ENCODE results near the gene KLC1.

The KLC1 gene

GRCh38 chr14:103705118-103705503, 76.1 kb downstream of the KLC1 start:
- DNase-seq (ENCODE audit: low read depth), result no peak

DNA sequence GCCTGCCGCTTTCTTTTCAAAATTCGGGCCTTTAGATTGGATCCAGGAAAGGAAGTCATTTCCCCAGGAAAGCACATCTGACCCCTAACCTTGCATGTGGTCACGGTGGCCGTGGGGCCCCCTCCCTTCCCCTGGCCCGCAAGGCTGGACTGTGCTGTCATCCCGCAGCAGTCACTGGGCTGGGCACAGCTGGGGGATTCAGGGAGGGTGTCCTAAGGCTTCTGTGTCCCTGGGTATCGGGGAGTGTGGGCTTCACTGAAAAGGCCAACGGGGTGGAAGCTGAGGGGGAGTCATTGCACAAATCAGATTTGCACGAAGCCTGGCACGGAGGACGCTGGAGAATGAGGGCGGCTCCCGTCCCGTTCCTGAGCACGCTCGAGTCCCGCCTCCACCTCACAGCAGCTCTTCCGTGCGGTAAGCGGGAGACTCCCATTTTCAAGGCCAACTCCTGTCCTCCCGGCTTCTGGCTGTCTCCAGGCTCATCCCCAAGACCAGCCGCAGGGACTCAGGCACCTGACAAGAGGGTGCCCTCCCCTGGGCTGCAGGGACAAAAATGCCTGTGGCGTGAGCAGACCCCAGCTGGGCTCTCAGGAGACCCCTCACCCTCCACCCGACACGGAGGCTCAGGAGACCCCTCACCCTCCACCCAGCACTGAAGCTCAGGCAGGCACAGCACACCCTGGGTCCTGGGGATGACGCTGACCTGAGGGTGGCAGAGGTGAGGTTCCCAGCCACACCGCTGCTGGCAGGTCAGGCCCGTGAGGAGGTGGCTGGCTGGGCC, 76.7 kb downstream of the KLC1 start:
- DNase-seq (ENCODE audit: low read depth), result no peak

- DNase-seq (ENCODE audit: low read depth), result no peak
Measured at GRCh38 chr14:103706551-103707328, 77.7 kb downstream of the KLC1 start.

DNA sequence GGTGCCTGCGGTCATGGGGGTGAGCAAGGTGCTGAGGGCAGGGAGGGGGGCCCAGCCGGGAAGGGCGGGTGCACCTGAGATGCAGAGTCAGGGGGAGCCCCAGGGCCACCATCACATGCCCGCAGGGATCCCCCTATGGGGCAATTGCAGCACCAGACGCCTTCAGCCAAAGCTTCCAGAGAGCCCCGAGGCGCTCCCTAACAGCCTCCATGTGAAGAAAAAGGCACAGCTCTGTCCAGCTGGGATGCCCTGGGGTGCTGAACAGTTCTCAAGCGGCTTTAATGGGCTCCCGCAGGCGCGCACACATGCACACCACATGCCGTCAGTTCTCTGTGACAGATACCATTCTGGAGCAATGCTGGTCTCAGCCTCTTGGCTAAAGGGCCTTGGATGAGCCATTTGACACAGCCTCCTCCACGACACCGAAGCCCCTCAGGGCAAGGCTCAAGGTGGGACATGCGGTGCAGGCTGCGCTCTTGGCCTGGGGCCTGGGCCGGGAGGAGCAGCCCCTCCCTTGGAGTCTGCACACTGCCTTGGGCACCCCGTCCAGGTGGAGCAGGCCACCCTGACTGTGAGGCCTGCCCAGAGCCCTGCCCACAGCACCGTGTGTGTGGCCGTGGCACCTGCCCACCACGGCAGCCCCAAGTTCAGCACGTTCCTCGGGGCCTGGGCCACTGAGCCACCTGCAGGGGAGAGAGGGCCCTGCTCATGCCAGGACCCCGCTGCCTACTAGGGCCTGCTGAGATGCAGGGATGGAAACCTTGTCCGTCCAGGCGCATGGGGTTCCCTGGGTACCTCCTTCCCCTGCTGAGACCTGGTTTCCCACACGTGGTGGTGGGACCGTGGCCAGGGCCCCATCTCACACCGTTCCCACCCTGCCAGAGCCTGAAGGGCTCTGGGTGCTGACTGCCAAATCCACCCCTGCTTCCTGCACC, 78.6 kb downstream of the KLC1 start:
- no peak for DNase-seq (ENCODE audit: low read depth)

DNA sequence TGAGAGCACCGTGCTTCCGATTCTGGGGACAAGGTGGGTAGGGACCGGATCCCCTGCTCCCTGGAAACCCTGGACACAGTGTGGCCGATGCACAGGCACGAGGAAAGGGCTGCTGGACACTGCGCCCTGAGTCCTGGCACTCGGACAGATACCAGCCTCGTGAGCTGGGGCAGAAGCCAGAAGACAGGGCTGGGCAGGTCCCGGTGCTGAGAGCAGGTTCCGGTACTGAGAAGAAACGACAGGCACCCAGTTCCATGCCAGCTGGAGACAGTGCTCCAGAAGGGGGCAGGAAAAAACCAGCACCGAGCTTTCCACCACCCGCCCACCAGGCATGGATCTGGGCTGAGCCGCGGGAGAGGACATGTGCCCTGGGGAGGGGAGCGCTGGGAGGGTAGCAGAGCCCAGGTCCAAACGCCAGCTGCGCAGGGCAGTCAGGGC, 79.8 kb downstream of the KLC1 start:
- no peak for DNase-seq (ENCODE audit: low read depth)

DNA sequence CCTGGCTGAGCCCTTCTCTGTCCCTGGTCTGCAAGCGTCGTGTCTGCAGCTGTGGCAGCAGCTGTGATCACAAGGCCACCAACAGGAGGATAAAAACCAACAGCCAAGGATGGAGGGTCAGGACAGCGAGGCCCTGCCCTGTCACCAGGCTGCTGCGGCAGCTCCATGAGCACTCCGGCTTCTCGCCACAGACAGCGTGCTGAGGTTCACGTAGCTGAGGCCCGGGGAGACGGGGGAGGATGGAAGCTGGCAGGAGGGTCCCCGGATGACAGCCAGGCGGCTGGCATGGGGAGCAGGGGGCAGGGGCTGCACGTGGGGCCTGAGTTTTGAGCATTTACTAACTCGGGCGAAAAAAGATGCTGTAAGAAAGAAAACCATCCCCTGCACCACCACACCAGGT, 80.8 kb downstream of the KLC1 start:
- no peak for DNase-seq (ENCODE audit: low read depth)

- no peak for DNase-seq (ENCODE audit: low read depth)
Measured at GRCh38 chr14:103710771-103711377, 81.9 kb downstream of the KLC1 start.

- DNase-seq (ENCODE audit: low read depth), result no peak
Measured at GRCh38 chr14:103711516-103712431, 82.8 kb downstream of the KLC1 start.

- DNase-seq (ENCODE audit: low read depth), result no peak
Measured at GRCh38 chr14:103712633-103713247, 83.7 kb downstream of the KLC1 start.

- no peak for DNase-seq (ENCODE audit: low read depth)
Measured at GRCh38 chr14:103713304-103714062, 84.5 kb downstream of the KLC1 start.

DNA sequence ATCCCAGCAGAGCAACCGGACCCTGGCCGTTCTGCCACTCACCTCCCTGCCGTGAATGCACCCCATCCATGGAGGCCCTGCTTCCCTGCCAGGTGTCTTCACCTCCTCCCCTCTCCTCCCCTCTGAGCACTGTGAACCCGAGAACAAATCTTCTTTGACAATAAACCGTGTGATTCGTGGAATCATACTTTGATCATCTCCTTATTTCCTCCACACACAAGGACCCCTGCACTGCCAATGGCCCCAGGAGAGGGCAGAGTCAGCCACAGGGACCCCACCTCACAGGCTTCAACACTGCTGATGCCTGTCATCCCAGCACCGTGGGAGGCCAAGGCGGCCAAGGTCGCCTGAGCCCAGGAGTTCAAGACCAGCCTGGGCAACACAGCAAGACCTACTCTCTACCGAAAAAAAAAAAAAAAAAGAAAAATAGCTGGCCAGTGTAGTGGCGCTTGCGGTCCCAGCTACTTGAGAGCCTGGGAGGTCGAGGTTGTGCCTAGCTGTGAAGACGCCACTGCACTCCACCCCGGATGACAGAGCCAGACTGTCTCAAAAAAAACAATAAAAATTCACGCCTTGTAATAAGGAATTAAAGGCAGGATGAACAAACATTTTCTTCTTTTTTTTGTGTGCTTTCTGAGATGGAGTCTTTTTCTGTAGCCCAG, 85.2 kb downstream of the KLC1 start:
- no peak for DNase-seq (ENCODE audit: low read depth)

DNA sequence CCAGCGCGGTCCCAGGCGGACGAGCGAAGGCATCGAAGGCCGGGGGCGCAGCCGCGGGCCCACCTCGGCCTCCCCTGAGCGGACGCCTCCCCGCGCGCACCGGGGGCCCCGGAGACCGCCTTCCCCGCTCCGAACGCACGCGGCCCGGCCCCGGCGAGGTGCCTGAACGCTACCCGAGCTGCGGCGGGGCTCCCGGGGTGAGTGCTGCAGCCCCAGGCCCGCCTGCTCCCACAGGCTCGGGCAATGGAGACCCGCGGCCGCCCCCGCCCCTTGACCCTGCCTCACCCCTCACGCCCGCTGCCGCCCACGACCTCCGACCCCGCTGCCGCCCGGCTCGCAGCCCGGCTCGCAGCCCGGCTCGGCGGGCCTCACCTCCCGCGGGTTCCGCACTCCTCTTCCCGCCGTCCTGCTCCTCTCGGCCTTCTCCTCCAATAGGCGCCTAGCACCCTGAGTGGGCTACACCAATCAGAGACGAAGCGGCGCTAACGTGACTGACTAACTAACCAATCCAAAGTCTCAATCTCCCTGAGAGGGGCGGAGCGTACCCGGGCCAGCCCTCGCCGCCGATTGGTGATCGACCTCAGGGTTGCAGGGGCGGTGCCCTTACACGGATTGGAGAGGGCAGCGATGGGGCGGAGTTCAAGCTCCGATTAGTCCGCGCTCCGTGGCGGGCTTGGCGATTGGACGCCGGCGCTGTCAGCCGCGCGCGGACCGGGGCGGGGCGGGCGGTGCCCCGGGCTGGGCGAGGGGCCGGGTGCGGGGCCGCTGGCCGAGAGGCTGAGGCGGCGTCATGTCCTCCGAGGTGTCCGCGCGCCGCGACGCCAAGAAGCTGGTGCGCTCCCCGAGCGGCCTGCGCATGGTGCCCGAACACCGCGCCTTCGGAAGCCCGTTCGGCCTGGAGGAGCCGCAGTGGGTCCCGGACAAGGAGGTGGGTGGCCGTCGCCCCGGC, 86.3 kb downstream of the KLC1 start, which contains the start of the genes XRCC3 and ZFYVE21:
TSS of gene XRCC3 (minus strand) at position 400 of the 949 bp plus-strand sequence. CDS start 4,364 bp downstream, outside the sequence.
TSS of gene ZFYVE21 (plus strand) at position 759 of the 949 bp plus-strand sequence. CDS start at position 791, 32 bp downstream.
- DNase-seq (ENCODE audit: low read depth), result peak; percentile 98

GRCh38 chr14:103716091-103716801, 87.2 kb downstream of the KLC1 start:
- no peak for DNase-seq (ENCODE audit: low read depth)

- DNase-seq (ENCODE audit: low read depth), result no peak
Measured at GRCh38 chr14:103716899-103717411, 87.9 kb downstream of the KLC1 start.

DNA sequence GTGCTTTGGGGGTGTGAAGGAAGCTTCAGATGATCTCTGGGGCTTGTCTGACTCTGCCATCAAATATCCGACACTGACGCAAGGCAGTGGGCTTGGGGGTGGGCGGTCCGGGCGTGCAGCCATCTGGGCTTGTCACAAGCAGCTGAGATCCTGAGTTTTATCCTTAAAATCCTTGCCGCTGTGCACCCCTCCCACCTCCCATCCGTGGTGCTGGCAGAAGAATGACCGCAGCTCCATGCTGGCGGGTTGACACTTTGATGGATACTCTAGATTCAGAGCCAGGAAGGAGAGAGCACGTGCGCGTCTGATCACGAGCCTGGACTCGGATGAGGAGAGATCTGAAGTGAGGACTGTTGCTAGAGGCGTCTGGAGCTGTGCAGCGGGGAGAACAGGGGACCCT, 89.6 kb downstream of the KLC1 start:
- DNase-seq (ENCODE audit: low read depth), result no peak

DNA sequence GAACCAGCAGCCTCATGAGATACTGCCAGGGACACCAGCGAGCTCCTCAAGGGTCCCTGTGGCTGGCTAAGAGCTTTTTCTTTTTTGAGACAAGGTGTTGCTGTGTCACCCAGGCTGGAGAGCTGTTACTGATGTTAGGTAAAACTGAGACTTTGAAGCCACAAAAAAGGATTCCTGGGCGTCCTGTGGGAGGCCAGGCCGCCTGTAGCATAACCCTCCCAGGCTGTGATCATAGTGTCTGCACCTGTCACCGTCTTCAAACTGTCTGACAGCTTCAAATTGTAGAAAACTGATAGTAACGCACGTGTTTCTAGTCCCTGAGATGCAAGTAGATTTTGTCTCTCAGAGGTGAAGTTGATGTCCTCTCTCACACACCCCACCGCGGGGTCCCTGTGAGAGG, 90.7 kb downstream of the KLC1 start:
- no peak for DNase-seq (ENCODE audit: low read depth)

Measured in T-helper 22 cell (primary cell).